Hematopoietic multipotent progenitor cell treated with erythropoietin and hydrocortisone succinate and interleukin-3 and kit ligand, for 17 days (in vitro differentiated cells): Measurements from ENCODE around the gene ZFP82.

Experiments
- DNase-seq: peaks from one replicate; pipeline ENCODE4 v3.0.0-alpha.2; 2015; ENCODE audit warnings: low spot score

ZFP82 gene

DNA sequence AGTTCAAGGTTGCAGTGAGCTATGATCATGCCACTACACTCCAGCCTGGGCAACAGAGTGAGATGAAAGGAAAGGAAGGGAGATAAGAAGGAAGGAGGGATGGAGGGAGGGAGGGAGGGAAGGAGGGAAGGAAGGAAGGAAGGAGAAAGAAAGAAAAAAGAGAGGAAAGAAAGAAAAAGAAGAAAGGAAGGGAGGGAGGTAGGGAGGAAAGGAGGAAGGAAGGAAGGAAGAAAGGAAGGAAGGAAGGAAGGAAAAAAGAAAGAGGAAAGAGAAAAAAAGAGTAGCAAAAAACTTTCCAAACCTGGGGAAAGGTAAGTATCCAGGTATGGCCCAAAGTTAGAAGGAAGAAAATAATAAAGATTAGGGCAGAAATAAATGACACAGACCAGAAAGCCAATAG is 46.6 kb downstream of the ZFP82 start:
- DNase-seq, result no peak

DNA sequence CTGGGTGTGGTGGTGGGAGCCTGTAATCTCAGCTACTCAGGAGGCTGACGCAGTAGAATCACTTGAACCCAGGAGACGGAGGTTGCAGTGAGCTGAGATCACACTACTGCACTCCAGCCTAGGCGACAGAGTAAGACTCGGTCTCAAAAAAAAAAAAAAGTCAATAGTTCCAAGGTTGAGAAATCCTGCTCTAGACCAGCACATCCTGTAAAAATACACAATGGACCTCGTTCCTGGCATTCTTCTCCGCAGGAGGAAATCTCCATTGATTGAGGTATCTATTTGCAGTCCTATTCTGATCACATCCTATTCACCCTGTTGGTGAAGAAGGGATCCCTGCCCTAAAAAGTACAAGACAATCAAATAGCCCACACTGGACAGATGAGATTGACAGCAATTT is 54.6 kb downstream of the ZFP82 start:
- no peak for DNase-seq
